Stimulated activated CD4-positive, alpha-beta T cell treated with anti-CD3 and anti-CD28 coated beads, Interleukin-1b, Interleukin-23, amount 100 ng/mL, for 1 hour (primary cell): ENCODE data around the gene DNAJA3.

ENCODE experiments used
- DNase-seq, 2 donors: peaks; one replicate each; pipeline ENCODE4 v3.0.0-alpha.2; 2020; ENCODE audit warnings: low read depth in 2 of 2

Gene DNAJA3

GRCh38 chr16:4433914-4434787 lies 8.5 kb downstream of the DNAJA3 start:
- DNase-seq, result no peak

GRCh38 chr16:4435337-4436067 lies 9.8 kb downstream of the DNAJA3 start:
- no peak for DNase-seq

- no peak for DNase-seq
These were observed 11.7 kb downstream of the DNAJA3 start for GRCh38 chr16:4437366-4437765.

- DNase-seq, result no peak
These were observed 16.7 kb downstream of the DNAJA3 start for GRCh38 chr16:4442371-4442770.

GRCh38 chr16:4443271-4443670 lies 17.6 kb downstream of the DNAJA3 start:
- no peak for DNase-seq

- DNase-seq, result no peak
These were observed 18.3 kb downstream of the DNAJA3 start for GRCh38 chr16:4443986-4444385.

GRCh38 chr16:4450430-4450829 lies 24.8 kb downstream of the DNAJA3 start:
- no peak for DNase-seq

GRCh38 chr16:4450931-4451519 lies 25.4 kb downstream of the DNAJA3 start:
- no peak for DNase-seq

GRCh38 chr16:4452674-4453073 lies 27.0 kb downstream of the DNAJA3 start:
- DNase-seq, result no peak

- DNase-seq, result no peak
These were observed 29.0 kb downstream of the DNAJA3 start for GRCh38 chr16:4454623-4455022.

- DNase-seq, result no peak
These were observed 29.4 kb downstream of the DNAJA3 start for GRCh38 chr16:4455081-4455480.

- DNase-seq, result no peak
These were observed 30.3 kb downstream of the DNAJA3 start for GRCh38 chr16:4455951-4456350.

GRCh38 chr16:4460936-4461249 lies 35.2 kb downstream of the DNAJA3 start:
- DNase-seq, result no peak

- DNase-seq, result no peak
These were observed 35.8 kb downstream of the DNAJA3 start for GRCh38 chr16:4461250-4462085.

- no peak for DNase-seq
These were observed 38.0 kb downstream of the DNAJA3 start for GRCh38 chr16:4463522-4464163.

- DNase-seq, result no peak
These were observed 40.5 kb downstream of the DNAJA3 start for GRCh38 chr16:4465977-4466779.

- no peak for DNase-seq
These were observed 42.2 kb downstream of the DNAJA3 start for GRCh38 chr16:4467916-4468315.

- DNase-seq, result no peak
These were observed 43.3 kb downstream of the DNAJA3 start for GRCh38 chr16:4468972-4469371.

- no peak for DNase-seq
These were observed 46.2 kb downstream of the DNAJA3 start for GRCh38 chr16:4471869-4472268.

- no peak for DNase-seq
These were observed 47.2 kb downstream of the DNAJA3 start for GRCh38 chr16:4472880-4473279.
